Breast epithelium (tissue), 3 donors: ENCODE data around the gene CCDC188.

Experiments
- CTCF ChIP-seq, 3 donors: fragments of 450-650 bp; IDR thresholded peaks; one replicate each; pipeline ENCODE4 v1.5.1; 2016 to 2017; ENCODE audit warnings: antibody characterized with exemption in 3 of 3, mild to moderate bottlenecking in 3 of 3, moderate library complexity in 3 of 3
- POLR2AphosphoS5 ChIP-seq, 3 donors: sonication (generic); formaldehyde crosslinking; IDR thresholded peaks; one replicate each; pipeline ENCODE4 v1.6.1; 2017; ENCODE audit warnings: antibody characterized with exemption in 3 of 3

- TF ChIP-seq CTCF (IDR thresholded peaks at IDR 0.05) = no peak
- TF ChIP-seq POLR2AphosphoS5 (IDR thresholded peaks at IDR 0.05) = no peak
Observed at GRCh38 chr22:20128902-20129746, 21.7 kb downstream of the CCDC188 start.
